NCI-H1092 treated with DMSO at 0.1 percent for 48 hours (cell line): ENCODE measurements around the gene CYTH1.
A peak's percentile ranks its signal among the peaks of the same experiment; 100 is the strongest.

ENCODE experiments used
- DNase-seq: peaks from one replicate; lab custom pipeline; 2025; lab: John Stamatoyannopoulos, UW

The CYTH1 gene

DNA sequence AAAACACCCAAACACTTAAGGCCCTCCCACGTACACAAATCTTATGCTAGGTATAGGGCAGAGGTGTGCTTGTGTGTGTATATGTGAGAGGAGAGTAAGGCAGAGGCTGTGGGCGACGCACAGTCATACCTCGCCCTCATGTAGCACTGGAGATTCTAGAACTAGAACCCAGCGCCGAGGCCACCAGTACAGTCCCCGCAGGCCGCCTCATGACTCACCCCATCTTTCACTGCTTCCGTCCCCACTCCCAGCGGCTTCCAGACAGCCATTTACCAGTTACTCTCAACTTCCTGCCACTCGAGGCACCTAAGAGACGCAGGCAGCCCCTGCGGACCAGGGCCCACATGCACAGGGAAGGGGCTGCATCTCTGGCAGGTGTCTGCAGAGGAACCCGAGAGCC lies 23.2 kb upstream of the CYTH1 start:
- DNase-seq, result no peak

DNA sequence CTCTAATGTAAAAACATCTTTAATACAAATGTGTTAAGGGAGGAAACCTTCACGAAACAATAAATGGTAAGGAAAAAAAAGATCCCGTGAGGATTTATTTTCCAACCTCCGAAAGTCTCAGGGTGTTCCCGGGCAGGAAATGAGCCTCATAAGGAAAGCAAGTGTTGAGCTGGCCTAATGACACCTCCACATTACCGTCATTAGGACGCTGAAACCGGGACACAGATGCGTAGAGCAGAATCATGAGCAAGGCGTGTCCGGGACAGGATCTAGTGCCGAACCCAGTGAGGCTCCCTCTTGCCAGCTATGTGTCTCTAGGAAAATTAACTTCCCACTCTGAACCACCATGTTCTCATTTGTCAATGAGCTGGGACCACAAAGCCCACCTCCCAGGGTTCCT lies 22.7 kb upstream of the CYTH1 start:
- no peak for DNase-seq

DNA sequence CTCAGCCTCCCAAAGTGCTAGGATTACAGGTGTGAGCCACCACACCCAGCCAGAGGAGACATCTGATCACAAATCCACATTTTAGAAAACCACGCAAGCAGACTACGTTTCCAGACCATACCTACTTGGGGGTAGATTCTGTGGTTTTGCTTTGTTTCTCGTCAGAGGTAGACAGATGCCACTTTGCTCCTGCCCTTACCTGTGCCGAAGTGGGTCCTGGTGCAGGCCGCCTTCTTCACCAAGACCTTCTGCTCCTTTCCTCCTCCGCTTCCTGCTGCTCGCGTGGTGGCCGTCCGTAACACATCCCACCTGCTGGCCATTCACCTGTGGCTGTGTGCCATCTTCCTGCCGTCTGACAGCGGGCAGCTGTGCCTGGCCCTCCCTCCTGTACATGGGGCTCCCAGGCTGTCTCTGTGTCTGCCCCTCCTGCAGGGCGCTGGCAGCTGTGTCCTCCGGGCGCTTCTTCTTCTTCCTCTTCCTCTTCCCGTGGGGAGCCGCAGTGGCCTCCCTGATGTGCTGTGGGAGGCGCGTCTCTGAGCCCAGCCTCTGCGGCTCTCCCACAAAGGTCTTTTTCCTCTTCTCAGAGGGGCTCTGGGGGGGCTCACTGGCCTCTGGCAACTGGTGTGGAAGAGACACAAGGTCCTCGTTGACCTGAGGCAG lies 21.2 kb upstream of the CYTH1 start:
- no peak for DNase-seq

DNA sequence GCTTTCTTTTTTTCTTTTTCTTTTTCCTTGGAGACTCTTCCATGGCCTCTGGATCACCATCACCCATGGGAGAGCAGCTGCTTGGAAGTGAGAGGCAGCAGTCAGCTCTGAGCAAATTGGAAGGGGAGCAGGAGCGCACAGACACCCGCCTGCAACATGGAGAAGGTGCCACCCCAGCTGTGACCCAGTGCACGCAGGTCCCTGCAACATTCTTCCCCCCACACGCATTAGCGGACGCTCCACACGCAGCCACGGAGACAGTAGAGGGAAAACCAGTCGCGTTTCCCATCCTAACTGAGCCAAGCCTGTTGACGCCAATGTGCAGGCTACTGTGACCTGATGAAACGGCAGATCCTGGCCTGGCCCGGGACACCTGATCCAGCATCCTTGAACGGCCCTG lies 20.4 kb upstream of the CYTH1 start:
- no peak for DNase-seq

DNA sequence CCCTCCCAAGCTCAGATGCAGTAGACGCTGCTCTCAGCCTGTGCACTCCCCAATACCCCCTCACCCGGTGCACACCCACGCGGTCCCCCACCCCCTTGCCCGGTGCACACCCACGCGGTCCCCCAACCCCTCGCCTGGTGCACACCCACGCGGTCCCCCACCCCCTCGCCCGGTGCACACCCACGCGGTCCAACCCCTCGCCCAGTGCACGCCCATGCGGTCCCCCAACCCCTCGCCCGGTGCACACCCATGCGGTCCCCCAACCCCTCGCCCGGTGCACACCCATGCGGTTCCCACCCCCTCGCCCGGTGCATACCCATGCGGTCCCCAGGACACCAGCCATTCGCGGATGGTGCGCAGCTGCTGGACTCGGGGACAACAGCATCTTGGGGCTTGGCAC lies 19.9 kb upstream of the CYTH1 start:
- DNase-seq, result no peak

DNA sequence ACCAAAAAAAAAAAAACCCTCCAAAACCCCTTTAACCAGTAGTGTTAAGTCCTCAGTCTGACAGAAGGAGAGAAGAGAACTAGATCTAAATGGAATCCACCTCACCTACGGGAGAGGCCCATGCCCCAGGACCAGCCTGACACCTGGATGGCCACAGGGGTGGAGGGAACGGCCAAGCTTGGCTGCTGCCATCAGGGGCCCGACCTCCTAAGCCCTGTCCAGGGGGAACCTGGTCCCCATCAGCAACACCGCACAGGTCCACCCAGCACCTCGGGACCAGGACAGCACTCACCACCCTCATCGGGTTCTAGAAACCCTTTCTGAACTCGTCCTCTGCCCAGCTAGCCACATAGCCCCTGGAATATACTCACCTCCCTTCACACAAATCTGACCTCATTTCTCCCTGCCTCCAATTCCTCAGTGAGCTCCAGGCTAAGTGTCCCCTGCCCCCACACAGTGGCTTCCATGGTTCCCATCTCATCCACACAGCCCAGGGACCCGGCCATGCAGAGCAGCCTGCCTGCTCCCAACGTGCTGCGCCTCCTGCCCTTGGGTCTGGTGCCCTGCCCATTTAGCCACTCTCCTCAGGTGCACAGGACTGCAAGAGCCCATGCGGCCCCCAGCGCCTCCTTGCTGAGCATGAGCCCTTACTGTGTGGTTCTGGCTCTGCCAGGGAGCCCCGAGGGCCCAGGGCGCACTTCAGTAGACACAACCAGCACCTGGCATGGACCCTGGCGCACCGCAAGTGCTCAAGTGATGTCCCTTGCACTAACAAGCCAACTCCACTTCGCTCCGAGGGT lies 18.3 kb upstream of the CYTH1 start:
- DNase-seq, result no peak

DNA sequence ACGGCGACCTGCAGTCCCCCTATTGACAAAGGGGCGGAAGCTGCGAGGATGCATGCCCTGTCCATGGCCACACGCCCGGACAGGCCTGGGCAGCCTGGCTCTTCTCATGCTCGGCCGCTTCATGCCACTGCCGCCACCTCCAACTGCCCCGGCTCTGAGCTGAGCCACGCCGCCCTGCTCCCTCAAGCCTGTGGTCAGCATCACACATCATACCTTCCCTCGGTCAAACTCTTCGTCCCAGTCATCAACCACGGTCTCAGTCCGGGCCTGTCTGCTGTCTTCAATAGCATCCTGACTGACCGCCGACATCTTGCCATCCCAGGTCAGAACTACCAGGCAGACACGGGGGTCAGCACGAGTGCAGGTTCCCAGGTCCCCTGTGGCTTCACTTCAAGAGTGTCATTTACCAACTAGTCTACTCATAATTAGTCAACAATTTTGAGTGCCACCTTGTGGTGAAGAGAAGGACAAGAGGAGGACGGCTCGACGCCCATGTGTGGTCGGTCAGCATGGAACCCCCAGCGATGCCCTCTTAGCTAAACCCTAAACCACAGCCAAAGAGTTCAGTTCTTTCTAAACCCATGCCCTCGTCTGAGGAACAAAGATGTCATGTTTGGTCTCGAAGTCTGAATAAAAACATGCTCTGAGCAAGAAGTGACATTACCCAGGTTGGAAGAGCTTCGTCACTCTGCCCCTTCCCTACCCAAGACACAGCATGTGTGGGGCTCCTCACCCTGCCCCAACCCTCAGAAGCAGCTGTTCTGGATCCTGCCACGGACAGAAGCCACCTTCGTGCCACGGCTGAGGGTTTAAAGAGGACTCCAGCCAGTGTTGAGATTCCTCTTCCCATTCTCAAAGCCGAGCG lies 16.9 kb upstream of the CYTH1 start:
- no peak for DNase-seq

DNA sequence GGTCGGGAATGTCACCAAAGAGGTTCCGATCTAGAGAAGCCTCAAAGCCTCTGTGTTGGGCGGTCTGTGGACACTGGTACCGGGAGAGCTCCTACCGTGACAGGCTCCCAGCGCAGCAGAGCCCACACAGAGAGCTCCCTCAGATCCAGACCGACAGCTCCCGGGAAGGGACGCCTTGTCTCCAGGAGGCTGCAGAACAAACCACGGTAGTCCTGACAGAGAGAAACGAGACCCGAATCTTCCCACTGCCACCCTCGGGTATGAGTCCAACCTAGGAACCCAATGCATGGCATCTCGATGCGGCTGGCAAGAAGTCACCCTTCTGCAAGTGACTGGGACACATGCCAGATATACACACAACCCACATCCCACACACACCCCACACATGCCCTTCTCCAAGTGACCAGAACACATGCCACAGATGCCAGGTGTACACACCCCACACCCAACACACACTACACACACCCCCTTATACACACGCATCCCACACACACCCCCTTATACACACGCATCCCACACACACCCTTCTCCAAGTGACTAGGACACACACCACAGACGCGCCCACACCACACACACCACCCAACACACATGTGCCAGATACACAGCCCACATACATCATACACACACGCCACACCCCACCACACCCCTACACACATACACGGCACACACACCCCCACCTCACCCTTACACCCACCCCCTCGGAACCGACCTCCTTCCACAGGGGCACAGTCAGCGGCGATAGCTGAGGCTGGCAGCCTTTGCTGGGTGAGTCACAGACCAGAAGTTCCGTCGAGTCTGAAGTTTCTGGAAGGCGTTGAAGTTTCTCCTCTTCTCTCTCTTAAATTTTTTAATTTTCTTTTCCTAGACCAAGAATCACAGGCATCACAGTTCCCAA lies 15.9 kb upstream of the CYTH1 start:
- no peak for DNase-seq

DNA sequence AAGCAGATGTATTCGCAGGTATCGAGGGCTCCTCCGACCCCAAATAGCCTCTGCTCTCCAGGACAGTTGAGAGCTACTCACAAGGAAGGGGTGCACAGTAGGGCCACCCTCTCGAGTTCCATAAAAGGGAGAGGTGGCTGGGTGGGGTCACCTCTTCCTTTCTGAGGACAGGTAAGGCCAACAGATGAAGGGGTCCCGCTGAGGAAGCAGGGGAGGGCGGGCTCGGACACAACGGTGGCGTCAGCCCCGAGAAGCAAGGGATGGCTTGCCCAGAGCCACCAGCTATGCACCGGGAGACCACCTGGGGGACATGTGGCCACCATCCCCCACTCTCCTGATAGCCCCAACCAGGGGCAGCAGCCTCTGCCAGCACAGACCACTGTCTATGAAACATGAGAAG lies 15.1 kb upstream of the CYTH1 start:
- DNase-seq, result no peak

DNA sequence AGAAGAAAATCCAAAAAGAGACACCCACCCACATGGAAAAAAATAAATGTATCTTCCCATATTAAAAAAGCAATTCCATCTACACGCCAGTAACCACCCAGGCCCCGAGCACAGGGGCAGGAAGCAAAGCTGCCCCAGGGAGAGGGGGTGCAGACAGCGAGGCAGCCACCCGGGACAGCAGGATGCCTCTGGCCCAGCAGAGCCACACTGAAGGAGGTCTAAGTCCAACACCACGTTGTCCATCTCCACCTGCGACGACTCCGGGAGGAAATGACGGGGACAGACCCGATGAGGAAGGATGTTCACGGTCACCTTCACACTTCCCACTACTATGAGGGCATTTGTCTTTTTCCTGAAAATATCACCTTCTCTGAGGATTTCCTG lies 14.4 kb upstream of the CYTH1 start:
- no peak for DNase-seq

DNA sequence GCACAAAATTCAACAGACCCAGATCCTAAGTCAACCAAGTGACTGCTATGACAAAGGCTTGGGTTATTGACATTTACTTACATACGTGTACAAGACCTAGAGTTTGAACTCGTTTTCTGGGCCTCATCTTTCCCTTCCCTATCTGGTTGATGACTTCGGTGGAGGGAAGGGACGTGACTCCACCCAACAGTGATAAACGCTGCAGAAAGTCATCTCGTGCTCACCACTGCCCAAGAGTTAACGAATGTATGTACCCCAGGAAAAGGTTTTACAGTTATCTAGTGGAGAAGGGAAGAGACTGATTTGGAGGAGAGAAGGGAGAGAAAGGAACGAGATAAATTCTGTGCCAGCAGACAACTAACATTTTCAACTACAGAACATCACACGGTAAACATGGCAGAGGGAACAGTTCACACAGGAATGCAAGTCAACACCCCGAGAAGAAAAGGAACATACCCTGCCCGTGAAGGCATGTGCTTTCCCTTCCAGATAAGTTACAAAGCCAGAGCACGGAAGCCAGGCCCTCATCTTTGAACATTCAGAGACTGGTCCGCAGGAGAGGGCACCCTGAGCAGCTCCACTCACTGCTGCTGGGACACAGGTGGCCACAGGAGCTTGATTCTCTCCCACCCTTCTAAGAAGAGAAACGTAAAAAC lies 13.9 kb upstream of the CYTH1 start:
- DNase-seq, result no peak

DNA sequence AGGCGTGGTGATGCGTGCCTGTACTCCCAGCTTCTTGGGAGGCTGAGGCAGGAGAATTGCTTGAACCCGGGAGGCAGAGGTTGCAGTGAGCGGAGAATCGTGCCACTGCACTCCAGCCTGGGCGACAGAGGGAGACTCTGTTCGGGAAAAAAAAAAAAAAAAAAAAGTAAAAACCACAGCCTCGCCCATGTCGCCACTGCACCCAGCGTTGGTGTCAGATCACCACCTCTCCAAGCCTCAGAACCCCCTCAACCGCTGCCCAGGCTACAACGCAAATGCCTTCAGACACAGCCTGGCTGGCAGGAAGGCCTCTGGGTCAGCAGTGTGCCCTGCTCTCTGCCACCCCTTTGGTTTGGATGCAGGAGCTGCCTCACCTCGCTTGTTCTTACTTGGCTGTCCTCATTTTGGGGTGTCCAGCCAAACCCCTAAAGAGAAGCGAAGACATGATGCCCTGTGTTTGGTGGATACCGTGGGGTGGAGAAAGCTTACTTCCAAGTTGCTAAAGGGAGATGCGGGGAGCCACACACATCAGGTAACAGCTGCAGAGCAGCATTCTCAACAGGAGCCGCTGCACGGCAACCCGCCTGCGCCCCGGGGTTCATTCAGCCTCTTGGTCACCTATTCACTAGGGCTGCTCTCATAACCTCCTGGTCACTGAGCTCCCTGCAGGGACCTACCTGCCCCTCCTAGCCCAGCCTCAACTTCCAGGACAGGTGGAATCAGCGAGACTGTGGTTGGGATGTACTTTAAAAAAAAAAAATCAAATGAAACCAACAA lies 13.0 kb upstream of the CYTH1 start:
- no peak for DNase-seq

DNA sequence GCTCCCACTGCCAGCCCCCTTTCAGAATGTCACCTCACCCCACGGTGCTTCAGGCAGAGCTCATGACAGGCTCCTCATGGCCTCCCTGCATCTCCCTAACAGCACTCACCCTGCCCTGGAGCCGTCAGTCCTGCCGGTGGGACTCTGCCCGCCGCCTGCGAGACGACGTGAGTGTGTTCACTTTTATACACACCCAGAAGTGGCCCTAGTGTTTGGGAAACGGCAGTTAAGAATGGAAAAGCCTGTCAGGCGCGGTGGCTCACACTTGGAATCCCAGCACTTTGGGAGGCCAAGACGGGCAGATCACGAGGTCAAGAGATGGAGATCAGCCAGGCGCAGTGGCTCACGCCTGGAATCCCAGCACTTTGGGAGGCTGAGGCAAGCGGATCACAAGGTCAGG lies 12.3 kb upstream of the CYTH1 start:
- no peak for DNase-seq

DNA sequence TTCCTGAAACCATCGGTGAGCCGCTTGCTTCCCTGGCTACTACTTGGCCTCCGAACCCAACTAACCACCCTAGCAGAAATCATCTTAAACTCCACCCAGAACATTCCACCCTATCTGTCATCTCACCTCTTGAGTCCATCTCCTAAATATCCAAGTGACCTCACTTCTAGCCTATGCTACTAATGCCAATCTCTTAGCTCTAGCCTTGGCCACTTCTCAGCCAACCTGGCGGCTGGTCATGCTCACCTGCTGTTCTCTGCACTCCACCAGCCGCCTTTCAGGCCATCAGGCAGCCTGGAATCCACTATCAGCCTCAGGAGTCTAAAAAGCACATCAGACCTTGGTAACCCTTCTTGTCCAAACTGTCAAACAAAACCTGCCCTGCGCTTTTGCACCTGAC lies 11.9 kb upstream of the CYTH1 start:
- no peak for DNase-seq

DNA sequence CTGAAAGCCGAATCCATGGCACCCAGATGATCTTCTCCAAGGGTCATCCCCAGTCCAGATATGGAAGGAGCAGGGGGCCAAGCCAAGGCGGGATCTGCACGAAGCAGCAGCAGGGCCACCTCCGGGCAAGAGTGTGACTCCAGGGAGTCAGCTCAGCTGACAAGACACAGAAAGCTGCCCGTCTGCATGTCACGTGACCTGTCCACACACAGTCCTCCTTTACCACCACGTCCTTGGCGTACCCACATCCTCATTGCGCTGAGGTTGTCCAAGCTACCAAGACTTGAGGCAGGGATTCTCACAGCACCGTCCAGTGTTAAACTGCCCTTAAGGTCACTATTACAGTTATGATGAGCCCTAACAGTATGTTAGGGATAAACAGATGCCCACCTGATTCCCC lies 11.3 kb upstream of the CYTH1 start:
- DNase-seq, result no peak

DNA sequence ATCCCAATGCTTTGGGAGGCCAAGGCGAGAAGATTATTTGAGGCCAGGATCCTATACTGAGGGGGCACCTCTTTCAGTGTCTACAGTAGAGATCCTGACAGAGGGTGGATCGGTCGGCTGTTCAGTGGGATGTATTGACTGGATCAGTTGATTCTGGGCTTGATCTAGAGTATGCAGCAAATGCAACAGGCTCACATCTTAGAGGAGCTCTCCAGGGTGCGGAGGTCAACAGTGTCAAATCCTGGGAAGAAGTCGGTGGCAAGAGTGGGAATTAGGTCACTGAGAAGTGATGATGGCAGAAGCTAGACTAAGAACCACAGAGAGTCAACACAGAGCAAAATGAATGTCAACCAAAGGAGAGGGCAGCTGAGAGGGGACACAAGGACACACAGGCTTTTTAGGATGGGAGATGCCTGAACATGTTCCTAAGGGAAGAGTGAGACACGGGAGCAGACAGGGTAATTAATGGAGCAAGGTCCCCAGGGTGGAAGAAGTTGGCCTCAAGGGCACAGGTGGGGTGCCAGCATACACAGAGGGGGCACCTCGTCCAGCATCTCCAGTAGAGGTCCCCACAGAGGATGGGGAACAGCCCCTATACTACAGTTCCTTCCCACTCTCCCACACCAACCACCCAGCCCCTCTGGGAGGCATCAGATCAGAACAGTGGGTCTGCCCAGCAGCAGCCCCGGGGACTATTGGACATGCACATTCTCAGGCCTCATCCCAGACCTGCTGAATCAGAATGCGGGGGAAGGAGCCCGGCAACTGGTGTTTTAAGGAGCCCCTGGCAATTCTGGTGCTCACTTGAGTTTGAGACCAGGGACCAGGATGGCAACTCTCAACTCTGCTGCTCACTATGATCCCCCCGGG lies 10.0 kb upstream of the CYTH1 start:
- DNase-seq, result no peak

DNA sequence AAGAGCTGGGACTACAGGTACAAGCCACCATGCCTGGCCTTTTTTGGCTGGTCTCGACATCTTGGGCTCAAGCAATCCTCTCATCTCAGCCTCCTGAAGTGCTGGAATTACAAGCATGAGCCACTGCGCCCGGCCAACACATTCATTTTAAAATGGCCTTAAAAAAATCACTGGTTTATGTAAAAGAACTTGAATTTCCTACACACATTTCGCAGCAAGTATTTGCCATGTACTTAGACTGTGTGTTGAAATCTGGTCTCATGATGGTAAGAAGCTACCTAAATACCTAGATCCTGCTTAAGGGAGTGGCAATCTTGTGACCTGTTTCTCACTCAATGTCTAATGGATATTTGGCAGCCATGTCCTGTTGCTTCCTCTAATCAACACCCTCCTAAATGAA lies 8.5 kb upstream of the CYTH1 start:
- DNase-seq, result no peak

DNA sequence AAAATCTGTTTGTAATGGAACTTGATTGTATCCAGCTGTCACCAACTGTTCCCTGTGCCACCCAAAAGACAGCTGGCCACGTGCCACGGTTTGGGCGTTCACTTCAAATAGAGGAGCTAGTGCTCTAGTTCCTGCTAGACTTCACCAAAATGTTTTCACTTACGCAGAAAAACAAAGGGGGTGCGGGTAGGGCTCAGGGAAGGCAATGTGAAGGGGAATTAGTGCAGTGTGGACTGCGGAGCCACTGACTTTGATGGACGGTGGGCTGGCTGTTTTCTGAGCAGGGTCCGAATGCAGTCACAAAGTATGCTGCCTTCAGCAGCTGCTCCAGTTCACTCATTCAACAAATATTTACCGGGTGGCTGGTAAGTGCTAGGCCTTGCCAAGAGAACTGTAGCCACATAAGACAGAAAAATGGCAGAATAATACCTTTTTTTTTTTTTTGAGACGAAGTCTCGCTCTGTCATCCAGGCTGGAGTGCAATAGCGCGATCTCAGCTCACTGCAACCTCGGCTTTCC lies 7.6 kb upstream of the CYTH1 start:
- DNase-seq, result peak; percentile 91

DNA sequence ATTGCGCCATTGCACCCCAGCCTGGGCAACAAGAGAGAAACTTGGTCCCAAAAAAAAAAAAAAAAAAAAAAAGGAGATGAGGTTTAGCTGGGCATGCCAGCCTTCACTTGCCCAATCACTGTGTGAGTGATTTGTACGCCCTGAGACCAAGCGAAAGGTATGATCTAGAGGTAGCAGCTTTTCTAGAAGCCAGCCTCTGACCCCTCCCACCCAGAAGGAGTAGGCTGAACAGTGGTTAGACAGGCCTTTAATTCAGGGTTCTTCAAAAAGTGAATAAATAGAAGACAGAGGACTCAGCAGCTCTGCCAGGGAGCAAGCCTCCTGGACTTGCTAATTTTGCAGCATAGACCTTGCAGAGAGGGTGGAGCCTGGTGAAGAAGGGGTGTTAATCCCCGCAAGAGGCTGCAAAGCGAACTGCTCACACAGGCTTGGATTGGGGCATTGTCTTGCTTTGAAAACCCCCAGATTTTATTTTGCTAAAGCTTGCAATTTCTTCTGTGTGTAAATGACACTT lies 7.1 kb upstream of the CYTH1 start:
- DNase-seq, result no peak
